ENCODE results near the gene SYT1.

The SYT1 gene

GRCh38 chr12:79301181-79301580 lies 436.6 kb downstream of the SYT1 start:
- no peak for DNase-seq

- no peak for DNase-seq
These were observed 437.7 kb downstream of the SYT1 start for GRCh38 chr12:79302162-79302814.

DNA sequence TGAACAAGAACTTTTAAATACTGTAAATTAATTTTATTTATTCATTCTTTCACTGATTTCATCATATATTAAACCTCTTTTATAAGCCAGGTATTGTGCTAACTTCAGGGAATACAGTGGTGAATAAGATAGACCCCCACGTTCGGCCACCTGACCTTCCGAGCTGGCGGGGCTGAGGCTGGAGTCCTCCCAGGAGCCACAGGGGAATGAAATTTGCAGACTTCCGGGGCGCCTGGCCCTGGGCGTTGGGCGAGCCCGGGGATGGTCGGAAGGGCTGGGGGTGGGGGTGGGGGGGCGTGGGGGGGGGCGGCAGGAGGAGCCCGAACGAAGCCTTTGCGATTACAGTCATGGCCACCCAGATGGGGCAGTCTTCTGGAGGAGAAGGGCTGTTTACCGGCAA lies 442.8 kb downstream of the SYT1 start:
- DNase-seq: no peak

DNA sequence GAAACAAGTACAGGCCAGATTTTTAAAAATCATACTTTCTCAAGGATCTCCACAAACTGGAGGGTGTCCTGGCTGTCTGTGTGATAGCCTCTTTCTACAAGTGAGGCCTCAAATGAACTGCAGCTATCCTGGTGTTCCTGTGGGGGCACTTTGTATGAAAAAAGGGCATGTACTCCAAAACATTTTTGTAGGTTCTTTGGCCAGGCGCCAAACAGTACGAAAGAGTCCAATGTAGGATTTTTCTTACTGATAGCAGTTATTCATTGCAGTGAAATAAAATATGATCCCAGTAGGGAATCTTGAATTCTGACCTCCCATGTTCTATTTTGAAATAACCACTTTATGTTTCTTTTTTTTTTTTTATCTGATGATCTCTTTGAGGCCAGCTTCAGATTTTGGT lies 444.5 kb downstream of the SYT1 start:
- no peak for DNase-seq

DNA sequence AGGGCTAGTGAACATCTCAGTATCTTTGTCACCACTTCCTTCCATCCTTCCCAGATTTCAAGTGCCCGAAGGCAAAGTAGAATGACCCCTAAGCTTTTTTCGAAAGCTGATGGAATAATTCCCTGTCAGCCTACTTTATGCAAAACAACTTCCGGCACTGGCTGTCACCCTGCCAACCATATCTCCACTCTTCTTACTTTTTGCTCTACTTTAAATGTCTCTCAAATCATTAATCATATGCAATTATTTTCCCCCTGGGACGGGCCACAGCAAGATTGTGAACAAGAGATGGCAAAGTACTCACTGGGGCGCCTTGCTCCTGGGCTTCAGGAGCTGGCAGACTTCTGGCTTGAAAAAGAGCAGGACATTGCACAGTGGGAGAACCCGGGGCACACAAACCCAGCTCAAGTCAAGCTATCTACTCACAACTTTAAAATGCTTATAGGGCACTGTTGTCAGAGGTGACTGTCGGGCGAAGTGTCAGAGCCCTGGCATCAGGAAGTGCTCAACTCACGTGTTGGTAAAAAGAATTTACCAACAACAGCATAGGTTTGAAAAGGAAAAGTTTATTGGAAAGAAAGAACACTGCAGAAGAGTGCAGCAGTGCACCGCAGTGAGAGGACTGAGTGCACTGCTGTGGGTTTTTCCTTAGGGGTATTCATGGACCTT lies 452.7 kb downstream of the SYT1 start:
- DNase-seq: no peak

DNA sequence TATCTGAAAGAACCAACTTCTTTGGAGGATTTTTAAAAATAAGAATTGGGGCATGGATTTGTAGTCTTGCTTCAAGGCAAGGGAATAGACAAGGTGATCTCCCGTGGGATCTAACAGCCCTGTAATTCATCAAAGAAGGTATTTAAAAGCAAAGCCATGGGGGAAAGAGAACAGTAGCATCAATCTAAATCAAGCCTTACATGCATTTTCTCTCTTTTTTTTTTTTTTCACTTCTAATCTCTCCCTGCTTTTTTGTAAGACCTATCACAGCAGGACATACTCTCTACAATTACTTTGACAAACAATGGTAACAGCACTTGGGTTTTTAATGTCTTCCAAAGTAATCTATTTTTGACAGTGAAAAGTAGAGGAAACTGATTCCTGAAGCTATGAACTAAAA lies 458.3 kb downstream of the SYT1 start:
- DNase-seq: no peak

GRCh38 chr12:79324571-79324970 lies 460.0 kb downstream of the SYT1 start:
- DNase-seq: no peak

GRCh38 chr12:79326222-79326621 lies 461.6 kb downstream of the SYT1 start:
- DNase-seq: no peak

DNA sequence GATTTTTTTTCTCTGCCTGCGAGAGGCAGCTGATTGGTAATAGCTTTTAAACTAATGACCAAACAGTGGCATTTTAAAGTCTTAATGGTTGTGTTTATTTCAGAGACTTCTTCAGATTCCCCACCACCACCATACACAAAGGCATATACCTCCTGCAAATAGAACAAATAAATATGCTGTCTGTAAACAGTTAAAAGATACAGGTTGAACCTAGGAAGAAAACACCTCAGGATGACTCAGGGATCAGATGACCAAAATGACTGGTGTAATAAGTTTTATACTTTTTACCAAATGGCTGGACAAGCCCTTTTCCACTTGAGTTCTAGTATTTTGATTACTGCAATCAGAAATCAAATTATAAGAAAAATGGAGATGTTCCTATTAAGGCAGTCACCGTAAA lies 462.1 kb downstream of the SYT1 start:
- DNase-seq: no peak

- DNase-seq: no peak
These were observed 462.9 kb downstream of the SYT1 start for GRCh38 chr12:79327465-79327864.

- no peak for DNase-seq
These were observed 465.4 kb downstream of the SYT1 start for GRCh38 chr12:79329933-79330332.

GRCh38 chr12:79331870-79332269 lies 467.3 kb downstream of the SYT1 start:
- DNase-seq: no peak

DNA sequence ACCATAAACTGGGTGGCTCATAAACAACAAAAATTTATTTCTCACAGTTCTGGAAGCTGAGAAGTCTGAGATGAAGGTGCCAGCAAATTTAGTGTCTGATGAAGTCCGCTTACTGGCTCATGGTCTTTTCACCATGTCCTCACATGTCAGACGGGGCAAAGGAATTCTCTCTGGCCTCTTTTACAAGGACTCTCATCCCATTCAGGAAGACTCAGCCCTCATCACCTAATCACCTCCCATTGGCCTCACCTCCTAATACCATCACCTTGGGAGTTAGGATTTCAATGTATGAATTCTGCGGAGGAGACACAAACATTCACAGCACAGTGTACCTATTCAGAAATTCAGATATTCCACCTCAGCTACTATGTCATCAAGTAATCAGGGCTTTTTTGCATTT lies 468.6 kb downstream of the SYT1 start:
- DNase-seq: no peak

GRCh38 chr12:79337662-79338290 lies 473.2 kb downstream of the SYT1 start:
- DNase-seq: no peak

- DNase-seq: no peak
These were observed 480.6 kb downstream of the SYT1 start for GRCh38 chr12:79344855-79345847.

- no peak for DNase-seq
These were observed 483.3 kb downstream of the SYT1 start for GRCh38 chr12:79347866-79348265.

DNA sequence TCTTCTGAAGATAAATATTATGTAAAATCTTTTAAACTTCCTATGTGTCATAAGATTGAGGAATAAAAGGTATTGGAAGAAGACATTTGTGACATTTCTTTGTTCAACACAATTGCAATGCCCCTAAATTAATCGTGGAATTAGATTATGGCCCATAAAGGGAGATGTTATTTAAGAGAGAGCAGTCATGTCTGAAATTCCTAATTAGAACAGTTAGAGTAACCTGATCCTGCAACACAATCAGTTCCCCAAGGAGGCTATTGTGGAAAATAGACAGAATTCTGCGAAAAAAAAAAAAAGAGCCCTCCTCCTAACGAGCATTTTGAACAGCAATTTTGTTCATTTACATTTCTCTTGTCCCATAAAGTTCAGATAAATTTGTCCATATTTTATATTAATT lies 486.7 kb downstream of the SYT1 start:
- no peak for DNase-seq

DNA sequence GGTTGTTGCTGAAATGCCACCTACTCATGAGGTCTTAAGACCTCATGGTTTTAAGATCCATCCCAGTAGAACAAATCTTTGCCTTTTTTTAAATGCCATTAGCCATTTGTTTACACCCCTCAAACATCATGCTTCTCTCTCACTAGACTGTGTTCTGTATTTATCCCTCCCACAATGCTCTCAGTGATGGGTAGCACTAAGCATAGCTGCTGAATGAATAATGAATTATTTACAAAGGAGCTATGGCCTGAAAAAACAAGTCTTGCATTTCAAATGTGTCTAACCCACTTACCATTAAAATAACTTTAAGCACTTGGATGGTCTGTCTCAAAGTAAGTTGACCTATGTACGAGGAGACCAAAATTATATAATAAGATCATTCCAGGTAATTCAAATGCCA lies 491.6 kb downstream of the SYT1 start:
- no peak for DNase-seq

- no peak for DNase-seq
These were observed 492.5 kb downstream of the SYT1 start for GRCh38 chr12:79357048-79357447.

- no peak for DNase-seq
These were observed 494.2 kb downstream of the SYT1 start for GRCh38 chr12:79358716-79359300.

DNA sequence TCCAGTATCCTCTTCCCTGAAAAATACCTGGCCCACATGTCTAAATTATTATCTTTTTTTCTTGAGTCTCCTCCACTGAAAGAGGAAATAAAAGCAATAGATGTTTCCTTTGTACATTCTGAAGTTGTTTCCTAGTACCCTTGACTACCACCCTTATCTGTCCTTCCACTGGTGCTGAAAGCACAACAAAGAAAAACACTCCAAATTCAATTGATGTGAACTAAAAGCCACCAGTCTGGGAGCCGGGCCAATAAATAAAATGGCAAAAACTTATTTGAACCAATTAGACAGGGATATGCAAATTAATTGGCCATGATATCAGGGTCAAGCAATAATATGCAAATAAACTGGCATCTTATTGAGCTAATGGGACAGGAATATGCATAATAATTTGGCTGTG lies 495.7 kb downstream of the SYT1 start:
- DNase-seq: no peak

- no peak for DNase-seq
These were observed 496.4 kb downstream of the SYT1 start for GRCh38 chr12:79360936-79361335.

DNA sequence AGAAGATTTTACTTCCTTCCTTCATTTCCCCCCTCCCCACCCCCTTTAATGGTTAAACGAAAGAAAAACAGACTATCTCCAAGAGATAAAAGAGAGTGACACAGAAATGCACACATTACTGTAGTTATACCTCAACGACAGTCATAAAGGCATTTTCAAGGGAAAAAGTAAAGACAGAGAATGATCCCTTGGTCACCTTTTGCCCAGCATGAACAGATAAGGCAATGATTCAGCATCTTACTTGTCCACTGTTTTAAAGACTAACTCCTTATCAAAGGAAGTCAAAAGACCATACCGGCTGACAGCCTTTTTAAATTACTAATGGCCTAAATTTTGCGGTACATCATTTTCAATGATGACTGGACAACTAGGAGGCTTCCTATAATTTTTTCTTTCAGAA lies 499.6 kb downstream of the SYT1 start:
- no peak for DNase-seq

Measured in GOT3 (cell line).